Measurements from ENCODE around the gene SND1. TPM values are rescaled to one million over a fixed set of nuclear protein-coding genes. Genes with fewer than 3 reads are reported as not detected.

SND1 gene
- total RNA-seq, 1 experiment from 2014 or later, result 139 TPM

DNA sequence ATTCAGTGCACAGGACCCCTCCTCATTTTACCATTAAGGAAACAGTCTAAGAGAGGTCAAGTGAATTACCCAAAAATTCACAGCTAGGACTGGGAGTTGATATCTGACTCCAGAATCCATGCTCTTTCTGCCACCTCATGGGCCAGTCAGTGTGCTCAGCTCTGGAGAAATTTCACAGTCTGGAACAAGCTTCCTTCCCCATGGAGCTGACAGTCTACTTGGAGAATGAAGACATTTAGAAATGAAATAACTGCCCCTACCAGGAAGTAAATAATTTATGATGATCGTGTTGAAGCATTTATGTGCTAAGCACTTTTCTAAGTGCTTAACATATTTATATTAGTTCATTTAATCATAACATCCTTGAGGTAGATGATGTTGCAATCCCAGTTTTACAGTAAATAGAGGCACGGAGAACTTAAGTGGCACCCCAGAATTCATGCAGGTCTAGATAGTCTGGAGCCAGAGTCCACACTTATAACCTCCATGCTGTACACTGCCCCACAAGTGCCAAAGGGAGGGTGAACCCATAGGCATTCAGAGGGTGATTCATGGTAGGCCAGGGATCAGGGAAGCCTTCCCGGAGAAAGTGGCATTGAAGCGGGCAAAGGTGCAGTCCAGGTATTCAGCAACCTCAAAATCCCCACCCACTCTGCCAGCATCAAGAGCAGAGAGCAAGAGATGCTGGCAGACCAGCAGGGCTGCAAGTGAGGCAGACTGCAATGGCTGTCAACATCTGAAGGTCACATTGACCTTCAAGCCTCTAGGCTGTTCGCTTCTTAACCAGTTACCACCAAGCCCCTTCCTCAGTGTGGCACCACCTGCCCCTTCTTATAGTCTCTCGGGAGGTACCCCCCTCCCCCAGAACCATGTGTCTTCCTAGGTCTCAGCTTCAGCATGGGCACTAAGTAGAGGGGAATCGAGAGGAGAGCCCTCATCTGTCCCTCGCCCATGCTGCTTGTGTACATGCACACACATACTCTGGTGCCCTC, 417.7 kb downstream of the SND1 start:
- Histone ChIP-seq H3K36me3 (ENCODE audit: low read depth, low read length) (no peaks in the 10 kb centered on the region; the same call in 1 of the 2 replicates), H3K9me3 (ENCODE audit: low read length) (no peaks in the 10 kb centered on the region), H3F3A (ENCODE audit: low read length, unreplicated experiment) (no peaks in the 10 kb centered on the region), H4K20me1 (ENCODE audit: low read length) (no peaks in the 10 kb centered on the region), H3K9me2 (replicated peaks; ENCODE audit: low read length) (no peaks in the 10 kb centered on the region), H2AFZ (ENCODE audit: low read length) (no peak overlapping the region), H3K27ac (ENCODE audit: low read length) (no peak overlapping the region), H3K27me3 (ENCODE audit: low read length) (no peaks in the 10 kb centered on the region), H3K9ac (ENCODE audit: low read length) (no peak overlapping the region), H3K4me2 (ENCODE audit: low read length) (no peak overlapping the region), H3K4me1 (ENCODE audit: insufficient read depth, low read length) (no peaks in the 10 kb centered on the region), H3K4me3 (ENCODE audit: low read length) (no peak overlapping the region), H3K79me2 (ENCODE audit: low read length) (no peaks in the 10 kb centered on the region)
- ChIA-PET POLR2A (ENCODE audit: unreplicated experiment) (no interaction called here), CTCF (interaction anchor here (0.5 kb wide), 1 partner anchor 512 kb away, joined by 3 read pairs; no protein-coding TSS in a partner anchor)
- TF ChIP-seq, protein P1, sequence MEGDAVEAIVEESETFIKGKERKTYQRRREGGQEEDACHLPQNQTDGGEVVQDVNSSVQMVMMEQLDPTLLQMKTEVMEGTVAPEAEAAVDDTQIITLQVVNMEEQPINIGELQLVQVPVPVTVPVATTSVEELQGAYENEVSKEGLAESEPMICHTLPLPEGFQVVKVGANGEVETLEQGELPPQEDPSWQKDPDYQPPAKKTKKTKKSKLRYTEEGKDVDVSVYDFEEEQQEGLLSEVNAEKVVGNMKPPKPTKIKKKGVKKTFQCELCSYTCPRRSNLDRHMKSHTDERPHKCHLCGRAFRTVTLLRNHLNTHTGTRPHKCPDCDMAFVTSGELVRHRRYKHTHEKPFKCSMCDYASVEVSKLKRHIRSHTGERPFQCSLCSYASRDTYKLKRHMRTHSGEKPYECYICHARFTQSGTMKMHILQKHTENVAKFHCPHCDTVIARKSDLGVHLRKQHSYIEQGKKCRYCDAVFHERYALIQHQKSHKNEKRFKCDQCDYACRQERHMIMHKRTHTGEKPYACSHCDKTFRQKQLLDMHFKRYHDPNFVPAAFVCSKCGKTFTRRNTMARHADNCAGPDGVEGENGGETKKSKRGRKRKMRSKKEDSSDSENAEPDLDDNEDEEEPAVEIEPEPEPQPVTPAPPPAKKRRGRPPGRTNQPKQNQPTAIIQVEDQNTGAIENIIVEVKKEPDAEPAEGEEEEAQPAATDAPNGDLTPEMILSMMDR (conservative IDR thresholded peaks at IDR 0.05; ENCODE audit: low read depth, low read length), result no peak
- TF ChIP-seq EZH2phosphoT487 (IDR thresholded peaks at IDR 0.05; ENCODE audit: borderline replicate concordance, low read length) (no peak), EZH2 (IDR thresholded peaks at IDR 0.05; ENCODE audit: low read length, unreplicated experiment) (no peak)
- DNase-seq (no peak), ATAC-seq (no peak)
- intact Hi-C loops (cut with micrococcal nuclease), result no loop called here
- BruUV-seq (replicated peaks), result no TSS peak

DNA sequence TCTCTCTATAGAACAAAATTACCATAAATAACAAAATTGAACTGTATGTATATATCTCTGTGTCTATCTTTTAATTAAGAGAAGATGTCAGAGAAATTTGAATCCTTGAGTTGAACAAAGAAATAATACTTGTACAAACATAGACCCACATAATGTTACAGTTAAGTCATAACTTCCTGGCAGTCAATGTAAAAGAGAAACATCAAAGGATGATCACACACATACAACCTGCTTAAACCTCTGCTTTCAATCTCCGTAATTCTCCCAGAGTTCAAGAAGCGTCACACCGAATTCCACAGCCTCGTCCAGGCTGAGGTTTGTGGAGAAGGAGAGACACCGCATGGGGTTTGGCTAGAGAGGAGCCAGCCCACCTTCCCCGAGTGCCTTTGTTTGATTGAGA, 419.4 kb downstream of the SND1 start:
- no peak for TF ChIP-seq EZH2phosphoT487 (IDR thresholded peaks at IDR 0.05; ENCODE audit: borderline replicate concordance, low read length)
- TF ChIP-seq, protein P1 (conservative IDR thresholded peaks at IDR 0.05; ENCODE audit: low read depth, low read length), result no peak
- no peak for TF ChIP-seq EZH2 (IDR thresholded peaks at IDR 0.05; ENCODE audit: low read length, unreplicated experiment)
- Histone ChIP-seq H3K27me3 (ENCODE audit: low read length) (no peaks in the 10 kb centered on the region), H3K9me3 (ENCODE audit: low read length) (no peaks in the 10 kb centered on the region), H3K36me3 (ENCODE audit: low read depth, low read length) (no peaks in the 10 kb centered on the region; the same call in 1 of the 2 replicates), H3K4me3 (ENCODE audit: low read length) (no peak overlapping the region), H3K27ac (ENCODE audit: low read length) (no peak overlapping the region), H2AFZ (ENCODE audit: low read length) (no peak overlapping the region), H3K9me2 (replicated peaks; ENCODE audit: low read length) (no peaks in the 10 kb centered on the region), H3K9ac (ENCODE audit: low read length) (no peak overlapping the region), H4K20me1 (ENCODE audit: low read length) (no peaks in the 10 kb centered on the region), H3F3A (ENCODE audit: low read length, unreplicated experiment) (no peaks in the 10 kb centered on the region), H3K4me2 (ENCODE audit: low read length) (no peak overlapping the region), H3K79me2 (ENCODE audit: low read length) (no peaks in the 10 kb centered on the region), H3K4me1 (ENCODE audit: insufficient read depth, low read length) (no peaks in the 10 kb centered on the region)
- POLR2A ChIA-PET (ENCODE audit: unreplicated experiment), result no interaction called here
- ATAC-seq, result no peak
- DNase-seq, result no peak
- CTCF ChIA-PET, result no interaction called here
- BruUV-seq (replicated peaks), result no TSS peak
- intact Hi-C loops (cut with micrococcal nuclease), result no loop called here

DNA sequence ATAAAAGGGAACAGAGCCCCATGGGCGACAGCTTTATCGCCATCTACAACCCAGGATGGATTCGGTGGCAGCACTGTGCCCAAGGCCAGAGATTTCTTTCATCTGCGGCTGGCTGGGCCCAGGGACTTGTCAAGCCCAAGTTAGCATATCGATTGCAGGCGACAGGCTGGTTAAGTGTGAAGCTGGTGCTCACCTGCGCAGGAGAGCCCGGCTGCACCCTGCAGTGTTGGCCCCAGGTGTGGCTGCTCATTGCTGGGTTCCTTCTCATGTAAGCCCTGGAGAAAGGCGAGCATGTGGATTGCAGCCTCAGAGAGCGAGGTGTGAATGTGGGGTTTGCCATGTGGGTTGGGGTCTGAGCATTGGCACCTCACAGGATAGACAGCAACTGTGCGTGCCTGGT, 419.8 kb downstream of the SND1 start:
- no peaks in the 10 kb centered on the region for H3K79me2 ChIP-seq (ENCODE audit: low read length)
- no peaks in the 10 kb centered on the region for H3F3A ChIP-seq (ENCODE audit: low read length, unreplicated experiment)
- CTCF ChIA-PET, result no interaction called here
- POLR2A ChIA-PET (ENCODE audit: unreplicated experiment), result no interaction called here
- no peaks in the 10 kb centered on the region for H3K4me1 ChIP-seq (ENCODE audit: insufficient read depth, low read length)
- no peak overlapping the region for H3K4me3 ChIP-seq (ENCODE audit: low read length)
- ATAC-seq (no peak), DNase-seq (no peak)
- no peaks in the 10 kb centered on the region for H4K20me1 ChIP-seq (ENCODE audit: low read length)
- no peaks in the 10 kb centered on the region for H3K9me2 ChIP-seq (replicated peaks; ENCODE audit: low read length)
- no peak overlapping the region for H2AFZ ChIP-seq (ENCODE audit: low read length)
- no peak overlapping the region for H3K9ac ChIP-seq (ENCODE audit: low read length)
- BruUV-seq (replicated peaks), result no TSS peak
- H3K9me3 ChIP-seq (ENCODE audit: low read length), result no peaks in the 10 kb centered on the region
- no peaks in the 10 kb centered on the region; the same call in 1 of the 2 replicates for H3K36me3 ChIP-seq (ENCODE audit: low read depth, low read length)
- intact Hi-C loops (cut with micrococcal nuclease), result no loop called here
- no peak overlapping the region for H3K27ac ChIP-seq (ENCODE audit: low read length)
- TF ChIP-seq EZH2 (IDR thresholded peaks at IDR 0.05; ENCODE audit: low read length, unreplicated experiment), result no peak
- TF ChIP-seq EZH2phosphoT487 (IDR thresholded peaks at IDR 0.05; ENCODE audit: borderline replicate concordance, low read length), result no peak
- TF ChIP-seq, protein P1 (conservative IDR thresholded peaks at IDR 0.05; ENCODE audit: low read depth, low read length), result no peak
- no peak overlapping the region for H3K4me2 ChIP-seq (ENCODE audit: low read length)
- H3K27me3 ChIP-seq (ENCODE audit: low read length), result no peaks in the 10 kb centered on the region

All from PC-3 (cell line).